ENCODE measurements around the gene MAP3K21.

The MAP3K21 gene

DNA sequence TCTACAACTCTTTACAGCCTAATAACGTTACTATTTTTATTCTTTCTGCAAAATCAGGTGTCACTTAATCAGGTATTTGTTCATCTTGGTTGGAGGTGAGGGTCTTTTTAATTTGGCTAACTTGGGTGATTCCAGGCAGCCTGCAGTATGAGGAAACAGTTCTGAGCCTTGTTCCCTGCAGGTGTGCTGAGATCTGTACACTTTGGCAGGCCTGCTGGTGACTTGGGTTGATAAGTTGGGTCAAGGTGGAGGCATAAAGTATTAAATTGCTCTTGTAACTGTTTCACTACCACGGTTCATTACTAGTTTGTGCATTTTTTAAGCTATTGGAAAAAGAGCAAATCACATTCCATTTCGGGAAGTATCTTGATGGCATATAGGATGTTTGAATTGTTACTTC is 10.0 kb downstream of the MAP3K21 start:
- DNase-seq (ENCODE audit: low spot score): no peak
- TF ChIP-seq, protein P1, sequence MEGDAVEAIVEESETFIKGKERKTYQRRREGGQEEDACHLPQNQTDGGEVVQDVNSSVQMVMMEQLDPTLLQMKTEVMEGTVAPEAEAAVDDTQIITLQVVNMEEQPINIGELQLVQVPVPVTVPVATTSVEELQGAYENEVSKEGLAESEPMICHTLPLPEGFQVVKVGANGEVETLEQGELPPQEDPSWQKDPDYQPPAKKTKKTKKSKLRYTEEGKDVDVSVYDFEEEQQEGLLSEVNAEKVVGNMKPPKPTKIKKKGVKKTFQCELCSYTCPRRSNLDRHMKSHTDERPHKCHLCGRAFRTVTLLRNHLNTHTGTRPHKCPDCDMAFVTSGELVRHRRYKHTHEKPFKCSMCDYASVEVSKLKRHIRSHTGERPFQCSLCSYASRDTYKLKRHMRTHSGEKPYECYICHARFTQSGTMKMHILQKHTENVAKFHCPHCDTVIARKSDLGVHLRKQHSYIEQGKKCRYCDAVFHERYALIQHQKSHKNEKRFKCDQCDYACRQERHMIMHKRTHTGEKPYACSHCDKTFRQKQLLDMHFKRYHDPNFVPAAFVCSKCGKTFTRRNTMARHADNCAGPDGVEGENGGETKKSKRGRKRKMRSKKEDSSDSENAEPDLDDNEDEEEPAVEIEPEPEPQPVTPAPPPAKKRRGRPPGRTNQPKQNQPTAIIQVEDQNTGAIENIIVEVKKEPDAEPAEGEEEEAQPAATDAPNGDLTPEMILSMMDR (IDR thresholded peaks at IDR 0.05; ENCODE audit: extremely low read depth, missing control alignments): no peak

DNA sequence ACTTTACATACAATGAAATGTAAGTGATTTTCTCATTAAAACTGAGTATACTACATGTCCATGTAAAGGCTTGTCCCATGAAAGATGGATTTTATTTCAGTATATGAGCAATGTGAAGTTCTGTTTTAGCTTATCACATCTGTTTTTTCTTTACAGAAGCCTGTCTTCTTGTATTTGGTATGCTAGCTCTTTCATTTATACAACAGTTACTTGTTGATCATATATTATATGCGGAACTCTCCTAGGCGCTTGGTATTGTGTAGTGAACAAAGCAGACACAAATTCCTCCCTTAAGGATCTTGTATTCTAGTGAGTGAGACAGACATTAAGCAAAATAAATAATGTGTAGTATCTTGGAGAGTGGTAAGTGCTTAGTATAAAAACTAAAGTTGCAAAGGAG is 10.6 kb downstream of the MAP3K21 start:
- no peak for DNase-seq (ENCODE audit: low spot score)
- TF ChIP-seq, protein P1 (IDR thresholded peaks at IDR 0.05; ENCODE audit: extremely low read depth, missing control alignments): no peak

DNA sequence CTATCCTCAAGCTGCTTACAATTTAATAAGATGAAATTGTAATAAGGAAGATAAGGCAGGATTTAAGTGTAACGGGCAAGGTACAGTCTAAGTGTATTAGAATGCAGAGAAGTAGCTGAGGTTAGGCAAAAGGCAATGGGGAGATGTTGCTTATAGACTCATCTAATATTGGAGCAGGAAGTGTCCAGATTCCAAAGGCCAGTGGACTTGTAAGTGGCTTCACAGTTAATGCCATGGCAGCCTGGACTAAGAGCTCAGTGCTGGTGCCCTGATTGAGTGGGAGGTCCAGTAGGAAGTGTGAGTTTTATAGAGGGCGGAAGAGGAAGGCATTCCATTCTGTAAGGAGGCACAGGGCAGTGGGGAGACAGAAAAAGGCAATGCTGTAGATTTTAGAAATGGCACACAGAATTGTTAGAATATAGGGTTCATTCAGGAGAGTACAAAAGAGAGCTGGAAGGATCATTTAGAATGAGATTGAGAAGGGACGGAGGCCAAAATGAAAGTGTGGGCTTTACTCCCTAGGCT is 12.6 kb downstream of the MAP3K21 start:
- no peak for DNase-seq (ENCODE audit: low spot score)
- TF ChIP-seq, protein P1 (IDR thresholded peaks at IDR 0.05; ENCODE audit: extremely low read depth, missing control alignments): no peak

DNA sequence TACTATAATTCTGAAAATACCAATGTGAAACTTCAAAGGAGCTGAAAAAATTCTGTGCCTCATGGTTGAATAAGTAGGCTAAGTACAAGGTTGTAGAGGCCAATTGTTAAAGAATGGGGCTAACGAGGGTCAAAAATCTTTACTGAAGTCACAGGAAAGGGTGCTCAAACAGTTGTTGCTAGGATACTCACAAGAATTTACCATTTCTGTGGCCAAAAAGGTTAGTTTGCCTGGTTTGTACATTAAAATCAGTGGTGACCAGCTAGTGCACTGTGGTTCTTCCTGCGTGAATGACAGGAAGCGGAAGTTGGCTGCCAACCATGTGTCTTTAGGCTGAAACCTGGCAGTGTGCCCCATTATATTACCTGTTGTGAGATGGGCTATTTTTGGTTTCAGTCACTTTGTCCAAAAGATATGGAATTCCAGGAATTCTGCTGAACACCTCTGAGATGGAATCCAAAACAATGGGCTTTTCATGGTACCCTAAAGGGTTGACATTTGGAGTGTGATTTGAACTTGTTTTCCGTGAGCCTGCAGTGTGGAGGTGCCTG is 13.5 kb downstream of the MAP3K21 start:
- DNase-seq (ENCODE audit: low spot score): no peak
- TF ChIP-seq, protein P1 (IDR thresholded peaks at IDR 0.05; ENCODE audit: extremely low read depth, missing control alignments): no peak

DNA sequence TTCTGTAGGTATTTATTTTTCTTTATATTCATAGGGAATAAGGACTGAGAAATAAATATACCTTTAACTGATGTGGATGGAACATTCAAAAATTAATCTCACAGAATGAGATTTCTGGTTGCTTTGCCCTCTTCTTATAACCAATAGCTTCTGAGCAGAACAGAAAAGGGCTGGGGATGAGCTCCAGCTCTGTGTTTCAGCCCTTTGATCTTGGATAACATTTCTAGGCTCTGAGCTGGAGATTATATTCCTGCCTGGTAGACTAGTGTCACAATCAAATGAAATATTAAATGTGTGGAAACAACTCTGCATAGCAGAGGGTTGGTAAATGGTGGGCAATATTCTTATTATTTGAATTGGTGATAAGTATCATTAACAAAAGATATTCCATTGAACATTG is 14.6 kb downstream of the MAP3K21 start:
- TF ChIP-seq, protein P1 (IDR thresholded peaks at IDR 0.05; ENCODE audit: extremely low read depth, missing control alignments): no peak
- DNase-seq (ENCODE audit: low spot score): no peak

DNA sequence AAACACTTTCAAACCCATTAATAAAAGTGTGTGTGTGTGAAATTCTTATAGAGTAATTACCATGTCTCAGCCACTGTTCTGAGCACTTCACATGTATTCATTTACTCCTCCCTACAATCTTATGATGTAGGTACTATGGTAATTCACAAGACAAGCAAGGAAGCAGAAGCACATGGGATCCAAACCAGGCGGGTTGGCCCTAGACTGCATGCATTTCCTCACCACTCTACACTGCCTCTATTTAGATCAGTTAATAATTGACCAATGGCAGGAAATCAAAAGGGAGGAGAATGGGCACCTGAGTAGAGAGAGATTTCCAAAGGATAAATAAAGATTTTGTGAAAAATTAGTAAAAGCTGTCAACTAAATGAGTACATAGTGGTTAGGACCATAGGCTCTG is 15.7 kb downstream of the MAP3K21 start:
- DNase-seq (ENCODE audit: low spot score): no peak
- TF ChIP-seq, protein P1 (IDR thresholded peaks at IDR 0.05; ENCODE audit: extremely low read depth, missing control alignments): no peak

DNA sequence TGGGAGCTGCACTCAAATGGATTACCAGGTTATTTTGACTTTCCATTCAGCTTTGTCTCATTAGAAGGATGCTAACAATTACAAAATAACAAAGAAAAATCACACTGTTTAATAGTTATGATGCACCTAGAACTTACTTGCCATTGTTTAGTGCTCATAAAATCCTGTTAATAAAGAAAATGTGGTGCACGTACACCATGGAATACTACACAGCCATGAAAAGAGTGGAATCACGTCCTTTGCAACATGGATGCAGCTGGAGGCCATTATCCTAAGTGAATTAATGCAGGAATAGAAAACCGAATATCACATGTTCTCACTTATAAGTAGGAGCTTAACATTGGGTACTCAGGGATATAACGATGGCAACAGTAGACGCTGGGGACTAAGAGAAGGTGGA is 19.8 kb downstream of the MAP3K21 start:
- DNase-seq (ENCODE audit: low spot score): no peak
- TF ChIP-seq, protein P1 (IDR thresholded peaks at IDR 0.05; ENCODE audit: extremely low read depth, missing control alignments): no peak
